HG02571 (cell line): Measurements from ENCODE around the gene MIAT.

Source experiments
- ATAC-seq: cut with Tn5 transposase; IDR thresholded peaks from one replicate; pipeline ENCODE4 v1.9.1; 2021; ENCODE audit warnings: mild to moderate bottlenecking, moderate library complexity; ENCODE audit not compliant: unreplicated experiment

MIAT gene

DNA sequence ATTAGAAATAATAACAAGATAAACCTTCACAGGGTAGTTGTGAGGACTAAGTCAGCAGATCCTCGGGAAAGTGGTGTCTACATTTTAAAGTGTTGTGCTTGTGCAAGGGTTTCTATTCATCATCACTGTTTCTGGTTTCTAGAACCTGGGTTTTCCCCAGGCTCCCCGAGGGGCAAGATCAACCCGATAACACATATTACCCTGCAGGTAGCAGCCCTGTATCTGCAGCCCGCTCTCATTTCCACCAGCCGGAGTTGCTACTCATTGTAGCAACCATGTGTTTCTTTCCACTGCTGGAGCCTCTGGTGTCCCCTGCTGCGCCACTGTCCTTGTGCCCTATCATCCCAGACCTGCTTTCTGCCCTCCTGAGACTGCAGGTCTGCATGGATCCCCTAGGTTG, 67.0 kb downstream of the MIAT start:
- ATAC-seq = no peak

DNA sequence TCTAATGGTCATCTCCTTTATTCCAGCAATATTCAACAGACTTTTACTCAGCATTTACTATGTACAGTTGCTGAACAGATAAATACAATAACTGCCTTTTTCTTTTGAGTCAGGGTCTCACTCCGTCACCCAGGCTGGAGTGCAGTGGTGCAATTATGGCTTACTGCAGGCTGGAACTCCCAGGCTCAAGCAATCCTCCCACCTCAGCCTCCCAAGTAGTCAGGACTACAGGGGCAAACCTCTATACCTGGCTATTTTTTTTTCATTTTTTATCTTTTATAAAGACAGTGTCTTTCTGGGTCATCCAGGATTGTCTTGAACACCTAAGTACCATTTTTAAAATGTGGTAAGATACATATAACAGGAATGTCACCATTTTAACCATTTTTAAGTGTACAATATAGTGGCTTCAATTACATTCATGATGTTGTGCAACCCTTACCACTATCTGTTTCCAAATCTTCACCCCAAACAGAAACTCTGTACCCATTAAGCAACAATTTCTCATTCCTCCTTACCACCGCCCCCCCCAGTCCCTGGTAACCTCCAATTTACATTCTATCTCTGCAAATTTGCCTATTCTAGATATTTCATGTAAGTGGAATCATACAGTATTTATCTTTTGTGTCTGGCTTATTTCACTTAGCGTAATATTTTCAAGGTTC, 67.8 kb downstream of the MIAT start:
- no peak for ATAC-seq
